Sigmoid colon (tissue), 7 donors: ENCODE data around the gene BCL2L12. TPM values are rescaled to one million over a fixed set of nuclear protein-coding genes. Genes with fewer than 3 reads are reported as not detected.

Source experiments
- DNase-seq: peaks from one replicate; pipeline ENCODE4 v3.0.0-alpha.2; 2019
- H3K27ac ChIP-seq, 4 donors: fragments of 200-600 bp; sonication (generic); one replicate each; pipeline ENCODE4 v1.5.1; 2016 to 2019; ENCODE audit warnings: mild to moderate bottlenecking in 1 of 4
- H3K27me3 ChIP-seq, 3 donors: fragments of 200-600 bp; sonication (generic); one replicate each; pipeline ENCODE4 v1.5.1; 2019; ENCODE audit warnings: mild to moderate bottlenecking in 1 of 3
- H3K36me3 ChIP-seq, 4 donors: fragments of 200-600 bp; sonication (generic); one replicate each; pipeline ENCODE4 v1.5.1; 2016 to 2019
- H3K4me1 ChIP-seq, 4 donors: fragments of 200-600 bp; sonication (generic); one replicate each; pipeline ENCODE4 v1.5.1; 2017 to 2019
- H3K4me3 ChIP-seq, 4 donors: fragments of 200-600 bp; sonication (generic); one replicate each; pipeline ENCODE4 v1.5.1; 2017 to 2019; ENCODE audit warnings: mild to moderate bottlenecking in 2 of 4, moderate library complexity in 1 of 4
- H3K9me3 ChIP-seq, 4 donors: fragments of 200-600 bp in 3 of 4; sonication (generic) in 3 of 4; one replicate each; pipeline versions ENCODE4 v1.5.1 to v1.6.1; 2013 to 2019
- CTCF ChIP-seq, 4 experiments: fragments of 450-650 bp in 3 of 4; fragments of 200-600 bp in 1 of 4; IDR thresholded peaks; one replicate each; pipeline ENCODE4 v1.5.1; 2016 to 2019; ENCODE audit warnings: antibody characterized with exemption in 4 of 4, mild to moderate bottlenecking in 3 of 4, moderate library complexity in 2 of 4
- EP300 ChIP-seq, 4 donors: sonication (generic); formaldehyde crosslinking; IDR thresholded peaks; one replicate each; pipeline ENCODE4 v1.6.1; 2017; ENCODE audit warnings: antibody characterized with exemption in 4 of 4
- POLR2A ChIP-seq, 2 donors: fragments of 450-650 bp; IDR thresholded peaks; one replicate each; pipeline ENCODE4 v1.6.1; 2016; ENCODE audit warnings: antibody characterized with exemption in 2 of 2, mild to moderate bottlenecking in 2 of 2, moderate library complexity in 2 of 2
- POLR2AphosphoS5 ChIP-seq, 4 donors: sonication (generic); formaldehyde crosslinking; IDR thresholded peaks; one replicate each; pipeline ENCODE4 v1.6.1; 2017; ENCODE audit warnings: antibody characterized with exemption in 4 of 4
- WGBS, 2 donors: extraction: QIAGEN DNeasy Blood & Tissue Kit; methylation state at CpG; one replicate each; pipeline ENCODE4 v1.1.7; 2013; 5-methylcytosine and 5-hydroxymethylcytosine counted together
- intact Hi-C: fragments of 100-400 bp; cut with DNase I; formaldehyde crosslinking; loops from one replicate; pipeline ENCODE4 v1.15.1; 2023
- polyA plus RNA-seq, 3 donors: library from polyadenylated mRNA; stranded (reverse); fragments of 200-250 nt; gene quantifications; one replicate each; pipeline ENCODE4 v1.2.3, GENCODE V29; 2013
- total RNA-seq, 4 donors: library from RNA; depleted of rRNA; stranded (reverse); fragments of >200 nt; gene quantifications; one replicate each; pipeline ENCODE4 v1.1.0, GENCODE V29; 2016
- donor health status: healthy with polysubstance abuse.
- donor health status: Bipolar disorder and iron deficiency.
- donor health status: healthy.

Gene BCL2L12
- total and polyA plus RNA-seq, 7 donors: 4.6 to 43.6 (median 9.0) TPM

GRCh38 chr19:49684983-49685553 lies 19.3 kb downstream of the BCL2L12 start:
- DNase-seq: no peak
- Histone ChIP-seq H3K4me3 (no peak overlapping the region), H3K27me3 (peaks cover 0 to 15% (median 13%) of the 10 kb centered on the region in 3 donors), H3K36me3 (peaks cover 20 to 74% (median 54%) of the 10 kb centered on the region in 4 donors), H3K9me3 (no peaks in the 10 kb centered on the region), H3K27ac (no peak overlapping the region), H3K4me1 (peaks cover 0 to 28% (median 25%) of the 10 kb centered on the region in 4 donors)
- intact Hi-C loops: no loop called here
- TF ChIP-seq CTCF (IDR thresholded peaks at IDR 0.05) (no peak), POLR2AphosphoS5 (IDR thresholded peaks at IDR 0.05) (no peak), EP300 (IDR thresholded peaks at IDR 0.05) (no peak), POLR2A (IDR thresholded peaks at IDR 0.05) (no peak)
- 89 to 93% methylated on average over 13 of the region's 13 CpGs for WGBS, 2 donors

GRCh38 chr19:49685845-49686332 lies 20.2 kb downstream of the BCL2L12 start:
- TF ChIP-seq CTCF (IDR thresholded peaks at IDR 0.05) (no peak), POLR2A (IDR thresholded peaks at IDR 0.05) (no peak), EP300 (IDR thresholded peaks at IDR 0.05) (no peak), POLR2AphosphoS5 (IDR thresholded peaks at IDR 0.05) (no peak)
- Histone ChIP-seq H3K9me3 (no peaks in the 10 kb centered on the region), H3K4me3 (no peak overlapping the region), H3K4me1 (peaks cover 0 to 28% (median 25%) of the 10 kb centered on the region in 4 donors), H3K27me3 (peaks cover 0 to 23% (median 19%) of the 10 kb centered on the region in 3 donors), H3K27ac (no peak overlapping the region), H3K36me3 (peaks cover 20 to 73% (median 54%) of the 10 kb centered on the region in 4 donors)
- 83 to 84% methylated on average over 23 of the region's 23 CpGs for WGBS, 2 donors
- no peak for DNase-seq
- intact Hi-C loops: no loop called here

GRCh38 chr19:49686503-49687088 lies 20.9 kb downstream of the BCL2L12 start:
- H3K36me3 ChIP-seq: peaks cover 20 to 66% (median 53%) of the 10 kb centered on the region in 4 donors
- TF ChIP-seq POLR2A (IDR thresholded peaks at IDR 0.05) (no peak), CTCF (IDR thresholded peaks at IDR 0.05) (no peak), EP300 (IDR thresholded peaks at IDR 0.05) (no peak)

GRCh38 chr19:49687150-49687549 lies 21.4 kb downstream of the BCL2L12 start:
- no peak for TF ChIP-seq CTCF (IDR thresholded peaks at IDR 0.05)
- TF ChIP-seq POLR2A (IDR thresholded peaks at IDR 0.05): no peak
- TF ChIP-seq POLR2AphosphoS5 (IDR thresholded peaks at IDR 0.05): no peak
- TF ChIP-seq EP300 (IDR thresholded peaks at IDR 0.05): no peak
- H3K9me3 ChIP-seq: no peaks in the 10 kb centered on the region
- peaks cover 0 to 31% (median 26%) of the 10 kb centered on the region in 4 donors for H3K4me1 ChIP-seq
- H3K4me3 ChIP-seq: no peak overlapping the region
- DNase-seq: no peak
- intact Hi-C loops: no loop called here
- WGBS, 2 donors: 76 to 78% methylated on average over 12 of the region's 12 CpGs
- no peak overlapping the region for H3K27ac ChIP-seq
- H3K27me3 ChIP-seq: peaks cover 4 to 35% (median 31%) of the 10 kb centered on the region in 3 donors
- H3K36me3 ChIP-seq: peaks cover 15 to 60% (median 48%) of the 10 kb centered on the region in 4 donors

More at GRCh38 chr19:49686503-49687088, 20.9 kb downstream of the BCL2L12 start:
- H3K27ac ChIP-seq: no peak overlapping the region
- no peak for DNase-seq
- H3K4me3 ChIP-seq: no peak overlapping the region
- intact Hi-C loops: no loop called here
- 90 to 93% methylated on average over 27 of the region's 27 CpGs for WGBS, 2 donors
- H3K27me3 ChIP-seq: peaks cover 4 to 30% (median 25%) of the 10 kb centered on the region in 3 donors
- no peaks in the 10 kb centered on the region for H3K9me3 ChIP-seq
- H3K4me1 ChIP-seq: peaks cover 0 to 28% (median 27%) of the 10 kb centered on the region in 4 donors
